Measurements from ENCODE around the gene MRTFB.

- TF ChIP-seq CTCF (IDR thresholded peaks at IDR 0.05) (no peak), POLR2AphosphoS5 (IDR thresholded peaks at IDR 0.05) (no peak)
These were observed 126.9 kb downstream of the MRTFB start for GRCh38 chr16:14198012-14198411.
